IMR-90 (cell line): ENCODE data around the gene CACNA2D4. TPM values are rescaled to one million over a fixed set of nuclear protein-coding genes. Genes with fewer than 3 reads are reported as not detected.

ENCODE experiments used
- ATAC-seq: fragments of 200-7000 bp; cut with Tn5 transposase; 2 replicates; pipeline ENCODE4 v1.9.1; 2020; ENCODE audit warnings: low read depth, mild to moderate bottlenecking, moderate library complexity
- BruUV-seq: library from RNA; stranded (reverse); fragments of 400-500 nt; replicated peaks from 2 replicates; lab custom pipeline; 2021; lab: Mats Ljungman, UMichigan
- CTCF ChIA-PET: fragments of 300-600 bp; formaldehyde crosslinking; extraction: SDS; loops from one replicate; lab custom pipeline; 2021; ENCODE audit warnings: antibody characterized with exemption; lab: Yijun Ruan, JAX
- POLR2A ChIA-PET: fragments of 300-600 bp; sonication (Branson Sonifier 250); formaldehyde crosslinking; loops from one replicate; lab custom pipeline; 2022; ENCODE audit warnings: antibody characterized with exemption; ENCODE audit not compliant: unreplicated experiment; lab: Charles Lee
- DNase-seq: peaks from one replicate; pipeline ENCODE4 v3.0.0; 2013
- H2AFZ ChIP-seq: replicated peaks from 2 replicates; pipeline ENCODE3; 2013; ENCODE audit warnings: low read length, mild to moderate bottlenecking; ENCODE audit not compliant: poor library complexity
- H2AK5ac ChIP-seq: 2 replicates; pipeline ENCODE4 v1.6.1; 2013; ENCODE audit warnings: low read depth, low read length, inconsistent platforms
- H2AK9ac ChIP-seq: replicated peaks from 2 replicates; pipeline ENCODE3; 2013; ENCODE audit warnings: mild to moderate bottlenecking, low read depth, low read length, moderate library complexity; ENCODE audit not compliant: poor library complexity
- H2BK120ac ChIP-seq: 2 replicates; pipeline ENCODE4 v1.6.1; 2013; ENCODE audit warnings: low read depth, low read length, inconsistent platforms
- H2BK15ac ChIP-seq: 3 replicates; pipeline ENCODE4 v1.6.1; 2013; ENCODE audit warnings: low read depth, low read length, inconsistent platforms
- H2BK20ac ChIP-seq: 2 replicates; pipeline ENCODE4 v1.6.1; 2013; ENCODE audit warnings: low read depth, mild to moderate bottlenecking, inconsistent platforms, low read length, moderate library complexity
- H2BK5ac ChIP-seq: 2 replicates; pipeline ENCODE4 v1.6.1; 2013; ENCODE audit warnings: mild to moderate bottlenecking, low read depth, low read length, inconsistent platforms; ENCODE audit not compliant: poor library complexity, severe bottlenecking
- H3K14ac ChIP-seq: replicated peaks from 2 replicates; pipeline ENCODE4 v1.6.1; 2013; ENCODE audit warnings: low read depth, low read length, inconsistent platforms
- H3K18ac ChIP-seq: 2 replicates; pipeline ENCODE4 v1.6.1; 2013; ENCODE audit warnings: low read depth, low read length, control low read depth
- H3K23ac ChIP-seq: 2 replicates; pipeline ENCODE4 v1.6.1; 2013; ENCODE audit warnings: low read depth, low read length, inconsistent platforms
- H3K27ac ChIP-seq: 2 replicates; pipeline ENCODE4 v1.5.1; 2013; ENCODE audit warnings: mild to moderate bottlenecking, control low read depth, low read length; ENCODE audit not compliant: insufficient read depth
- H3K27me3 ChIP-seq: 2 replicates; pipeline ENCODE4 v1.6.1; 2013; ENCODE audit warnings: low read length; ENCODE audit not compliant: control insufficient read depth, insufficient read depth
- H3K36me3 ChIP-seq: 2 replicates; pipeline ENCODE4 v1.6.1; 2013; ENCODE audit warnings: low read length, mixed read lengths; ENCODE audit not compliant: control insufficient read depth, insufficient read depth
- H3K4ac ChIP-seq: 2 replicates; pipeline ENCODE4 v1.6.1; 2013; ENCODE audit warnings: low read depth, low read length, inconsistent platforms
- H3K4me1 ChIP-seq: 2 replicates; pipeline ENCODE4 v1.6.1; 2013; ENCODE audit warnings: low read length, mixed read lengths; ENCODE audit not compliant: control insufficient read depth, insufficient read depth
- H3K4me2 ChIP-seq: 2 replicates; pipeline ENCODE4 v1.6.1; 2013; ENCODE audit warnings: low read depth, mild to moderate bottlenecking, control low read depth, low read length, moderate library complexity
- H3K4me3 ChIP-seq: 2 replicates; pipeline ENCODE4 v1.5.1; 2013; ENCODE audit warnings: low read depth, mild to moderate bottlenecking, control low read depth, low read length, moderate library complexity; ENCODE audit not compliant: insufficient read depth
- H3K56ac ChIP-seq: 2 replicates; pipeline ENCODE4 v1.6.1; 2013; ENCODE audit warnings: low read length, inconsistent platforms; ENCODE audit not compliant: insufficient read depth; ENCODE audit errors: extremely low read depth
- H3K79me1 ChIP-seq, 2 experiments: 2 replicates each; pipeline ENCODE4 v1.6.1; 2013; ENCODE audit warnings: low read length in 2 of 2, inconsistent platforms in 1 of 2, low read depth in 1 of 2
- H3K9ac ChIP-seq: 2 replicates; pipeline ENCODE4 v1.6.1; 2013; ENCODE audit warnings: low read depth, low read length, control low read depth
- H3K9me1 ChIP-seq: 2 replicates; pipeline ENCODE4 v1.6.1; 2013; ENCODE audit warnings: low read length, inconsistent platforms; ENCODE audit not compliant: insufficient read depth
- H3K9me3 ChIP-seq: 2 replicates; pipeline ENCODE4 v1.6.1; 2013; ENCODE audit warnings: low read length; ENCODE audit not compliant: control insufficient read depth, insufficient read depth
- H4K20me1 ChIP-seq: 2 replicates; pipeline ENCODE4 v1.6.1; 2013; ENCODE audit warnings: low read length, inconsistent platforms; ENCODE audit not compliant: insufficient read depth
- H4K5ac ChIP-seq: 2 replicates; pipeline ENCODE4 v1.6.1; 2013; ENCODE audit warnings: mild to moderate bottlenecking, low read depth, low read length, control low read depth
- H4K8ac ChIP-seq, 2 experiments: 2 replicates each; pipeline ENCODE4 v1.6.1; 2013; ENCODE audit warnings: low read depth in 2 of 2, low read length in 2 of 2, control low read depth in 1 of 2, inconsistent platforms in 1 of 2
- H4K91ac ChIP-seq: 2 replicates; pipeline ENCODE4 v1.6.1; 2013; ENCODE audit warnings: low read depth, low read length, inconsistent platforms; ENCODE audit not compliant: insufficient read depth
- MAZ ChIP-seq: IDR thresholded peaks from 2 replicates; pipeline ENCODE4 v1.6.1; 2012; ENCODE audit warnings: low read depth, mild to moderate bottlenecking, low read length, improper control_type of control experiment, moderate library complexity, borderline replicate concordance
- MXI1 ChIP-seq: IDR thresholded peaks from 2 replicates; pipeline ENCODE4 v1.6.1; 2012; ENCODE audit warnings: low read depth, mild to moderate bottlenecking, low read length, moderate library complexity, borderline replicate concordance
- RAD21 ChIP-seq: IDR thresholded peaks from 2 replicates; pipeline ENCODE4 v1.6.1; 2012; ENCODE audit warnings: low read length, improper control_type of control experiment
- RCOR1 ChIP-seq: IDR thresholded peaks from 2 replicates; pipeline ENCODE4 v1.6.1; 2012; ENCODE audit warnings: mild to moderate bottlenecking, low read length, improper control_type of control experiment; ENCODE audit not compliant: insufficient replicate concordance
- WGBS, 2 experiments: methylation state at CpG; one replicate each; pipeline versions ENCODE4 v1.1.5 to v1.1.7; 2013; ENCODE audit warnings: missing lambda C conversion rate in 2 of 2; ENCODE audit not compliant: insufficient read length in 1 of 2; ENCODE audit errors: extremely low coverage in 2 of 2; 5-methylcytosine and 5-hydroxymethylcytosine counted together
- dilution Hi-C: fragments of 300-500 bp; cut with HindIII; formaldehyde crosslinking; loops from one replicate; pipeline ENCODE4 v1.14.3; 2018; ENCODE audit warnings: low sequenced_read_pairs; ENCODE audit not compliant: unreplicated experiment
- in situ Hi-C: fragments of 300-500 bp; cut with MboI; formaldehyde crosslinking; loops from 3 replicates; pipeline ENCODE4 v1.14.3; 2019; ENCODE audit warnings: low sequenced_read_pairs, inconsistent platforms, mixed read lengths
- intact Hi-C: fragments of 100-400 bp; cut with micrococcal nuclease; formaldehyde crosslinking; loops from 2 replicates; pipeline ENCODE4 v1.10.0; 2022
- polyA plus RNA-seq, 3 experiments: library from polyadenylated mRNA; depleted of rRNA; stranded (reverse); fragments of >200 nt; gene quantifications; 2 replicates each; pipeline ENCODE4 v1.2.3, GENCODE V29; 2012; ENCODE audit warnings: low replicate concordance in 1 of 3
- total RNA-seq: library from RNA; depleted of rRNA; stranded (reverse); fragments of >200 nt; gene quantifications from 2 replicates; pipeline ENCODE4 v1.2.3, GENCODE V29; 2012

CACNA2D4 gene
- total and polyA plus RNA-seq, 2 of the 4 experiments (the other 2 are of a cell fraction): 0.18 to 0.22 TPM

DNA sequence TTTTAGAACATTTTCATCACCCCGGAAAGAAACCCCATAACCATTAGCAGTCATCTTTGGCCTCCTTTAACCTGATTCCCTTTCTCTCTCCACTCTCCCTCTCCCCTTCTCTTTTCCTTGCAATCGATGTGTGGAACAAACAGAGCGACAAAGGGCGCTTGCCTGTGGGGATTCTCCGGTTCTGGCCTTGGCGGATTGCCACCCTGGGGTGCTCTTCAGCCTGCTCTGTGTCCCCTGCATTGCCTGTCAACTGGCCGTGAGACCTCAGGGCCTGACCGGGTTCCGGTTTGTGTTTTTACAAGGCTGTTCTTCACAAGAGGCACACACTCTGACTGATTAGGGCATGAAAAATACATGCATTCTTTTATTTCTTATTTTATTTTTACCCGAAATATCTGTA, 70.3 kb downstream of the CACNA2D4 start:
- BruUV-seq: no TSS peak
- H3K27ac ChIP-seq: no peak overlapping the region
- no peak overlapping the region for H2AK5ac ChIP-seq
- no peak overlapping the region for H2BK15ac ChIP-seq
- H2BK5ac ChIP-seq: no peak overlapping the region
- H3K23ac ChIP-seq: no peak overlapping the region
- no peak overlapping the region for H4K5ac ChIP-seq
- ATAC-seq (no peak), DNase-seq (no peak)
- H2BK20ac ChIP-seq: no peak overlapping the region
- no peak overlapping the region for H4K8ac ChIP-seq
- H3K9ac ChIP-seq: no peak overlapping the region
- POLR2A ChIA-PET: no interaction called here
- no peaks in the 10 kb centered on the region for H4K20me1 ChIP-seq
- intact Hi-C loops (no loop called here), in situ Hi-C loops (no loop called here), dilution Hi-C loops (no loop called here)
- CTCF ChIA-PET: no interaction called here
- no peaks in the 10 kb centered on the region for H3K4me1 ChIP-seq
- no peaks in the 10 kb centered on the region for H3K9me3 ChIP-seq
- no peaks in the 10 kb centered on the region for H3K79me1 ChIP-seq
- WGBS, 2 experiments: 63% methylated on average over 6 of the region's 10 CpGs; no CpG with 5 or more reads in 1 of the 2 experiments
- no peak overlapping the region for H2AFZ ChIP-seq
- no peak overlapping the region for H3K4me2 ChIP-seq
- H3K4me3 ChIP-seq: no peak overlapping the region
- no peak overlapping the region for H3K14ac ChIP-seq
- no peak overlapping the region for H2BK120ac ChIP-seq
- no peaks in the 10 kb centered on the region for H3K36me3 ChIP-seq
- no peak overlapping the region for H3K56ac ChIP-seq
- H3K4ac ChIP-seq: no peak overlapping the region
- peaks cover 52% of the 10 kb centered on the region for H3K27me3 ChIP-seq
- TF ChIP-seq RCOR1 (no peak), MAZ (no peak), RAD21 (no peak), MXI1 (no peak)
- no peak overlapping the region for H3K18ac ChIP-seq
- H2AK9ac ChIP-seq: no peak overlapping the region
- no peak overlapping the region for H4K91ac ChIP-seq
- no peaks in the 10 kb centered on the region for H3K9me1 ChIP-seq
